CD4-positive, alpha-beta memory T cell (primary cell): ENCODE measurements around the gene NDUFAF4. TPM values are rescaled to one million over a fixed set of nuclear protein-coding genes. Genes with fewer than 3 reads are reported as not detected.

Experiments
- CTCF ChIA-PET: fragments of 350-600 bp; sonication (Branson Sonifier 250); formaldehyde crosslinking; loops from one replicate; lab custom pipeline; 2021; ENCODE audit warnings: inconsistent platforms; ENCODE audit not compliant: partially characterized antibody; lab: Charles Lee
- POLR2A ChIA-PET: fragments of 350-600 bp; sonication (Branson Sonifier 250); formaldehyde crosslinking; loops from one replicate; lab custom pipeline; 2021; ENCODE audit not compliant: partially characterized antibody; lab: Charles Lee
- DNase-seq, 5 donors: peaks; one replicate each; pipeline versions ENCODE4 v3.0.0 to v3.0.0-alpha.2; 2020 to 2022; ENCODE audit warnings: mixed read lengths in 1 of 5
- H3K27ac ChIP-seq: one replicate; pipeline ENCODE4 v1.7.0; 2013; ENCODE audit warnings: low read depth, low read length
- H3K27me3 ChIP-seq: 2 replicates; pipeline ENCODE4 v1.7.0; 2013; ENCODE audit warnings: mild to moderate bottlenecking, low read length, moderate library complexity; ENCODE audit not compliant: insufficient read depth
- H3K36me3 ChIP-seq: 2 replicates; pipeline ENCODE4 v1.7.0; 2013; ENCODE audit warnings: mild to moderate bottlenecking, low read length, moderate library complexity; ENCODE audit not compliant: insufficient read depth
- H3K4me1 ChIP-seq: 2 replicates; pipeline ENCODE4 v1.7.0; 2013; ENCODE audit warnings: mild to moderate bottlenecking, low read length, moderate library complexity; ENCODE audit not compliant: insufficient read depth
- H3K4me3 ChIP-seq, 2 donors: one replicate each; pipeline ENCODE4 v1.7.0; 2013; ENCODE audit warnings: low read length in 2 of 2, mild to moderate bottlenecking in 1 of 2
- H3K9me3 ChIP-seq, 2 donors: one replicate each; pipeline ENCODE4 v1.7.0; 2013; ENCODE audit warnings: low read length in 2 of 2, control low read depth in 1 of 2; ENCODE audit not compliant: control insufficient read depth in 1 of 2
- H3K27ac Mint-ChIP-seq, 7 donors: one replicate each; pipeline ENCODE4 v1.8.0; 2020 to 2021; ENCODE audit warnings: mixed read lengths in 7 of 7, mild to moderate bottlenecking in 6 of 7, inconsistent platforms in 3 of 7, moderate library complexity in 3 of 7
- H3K27me3 Mint-ChIP-seq, 2 donors: one replicate each; pipeline ENCODE4 v1.8.0; 2020 to 2021; ENCODE audit warnings: mixed read lengths in 2 of 2
- H3K36me3 Mint-ChIP-seq, 2 donors: one replicate each; pipeline ENCODE4 v1.8.0; 2020 to 2021; ENCODE audit warnings: mixed read lengths in 2 of 2, inconsistent platforms in 1 of 2, mild to moderate bottlenecking in 1 of 2
- H3K4me1 Mint-ChIP-seq, 4 donors: one replicate each; pipeline ENCODE4 v1.8.0; 2020 to 2021; ENCODE audit warnings: mixed read lengths in 4 of 4, mild to moderate bottlenecking in 1 of 4
- H3K4me3 Mint-ChIP-seq, 8 donors: one replicate each; pipeline ENCODE4 v1.8.0; 2020 to 2021; ENCODE audit warnings: mixed read lengths in 8 of 8, mild to moderate bottlenecking in 7 of 8, moderate library complexity in 6 of 8, inconsistent platforms in 3 of 8
- H3K9me3 Mint-ChIP-seq, 8 donors: one replicate each; pipeline ENCODE4 v1.8.0; 2020 to 2021; ENCODE audit warnings: mixed read lengths in 8 of 8, mild to moderate bottlenecking in 5 of 8, inconsistent platforms in 3 of 8, moderate library complexity in 1 of 8
- intact Hi-C: fragments of 100-400 bp; cut with micrococcal nuclease; formaldehyde crosslinking; loops from one replicate; pipeline ENCODE4 v1.15.1; 2023
- polyA plus RNA-seq, 2 donors: library from polyadenylated mRNA; unstranded; fragments of 300-500 nt; fragmentation: Illumina TruSeq; gene quantifications; one replicate each; pipeline ENCODE4 v1.2.3, GENCODE V29; 2021
- total RNA-seq, 2 experiments: library from RNA; stranded (reverse); gene quantifications; one replicate each; pipeline ENCODE4 v1.2.3, GENCODE V29; 2021

Gene NDUFAF4
- total and polyA plus RNA-seq, 4 experiments from 2014 or later: 24.3 to 67.8 (median 37.7) TPM

DNA sequence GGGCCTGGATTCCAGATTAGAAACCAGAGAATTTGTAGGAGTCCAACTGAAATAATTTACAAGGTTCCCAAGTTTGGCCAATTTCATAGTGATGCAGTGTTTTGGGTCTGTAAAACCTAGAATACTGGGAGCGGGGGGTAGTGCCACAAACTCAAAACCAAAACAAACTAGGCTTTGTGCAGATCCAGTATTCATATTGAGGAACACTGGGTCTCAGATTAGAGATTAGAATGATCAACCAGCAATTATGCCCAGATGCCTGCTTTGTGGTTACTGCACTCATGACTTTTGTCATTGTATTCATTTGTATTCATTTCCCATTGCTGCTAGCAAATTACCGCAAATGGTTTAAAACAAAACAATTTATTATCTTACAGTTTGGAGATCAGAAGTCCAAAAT is 3.2 kb upstream of the NDUFAF4 start:
- peaks cover 24% of the 10 kb centered on the region for H3K4me1 ChIP-seq
- intact Hi-C loops: no loop called here
- ChIA-PET CTCF (no interaction called here), POLR2A (no interaction called here)
- H3K27ac ChIP-seq: no peak overlapping the region
- peaks cover 4% of the 10 kb centered on the region for H3K36me3 ChIP-seq
- no peak overlapping the region for H3K4me3 ChIP-seq
- Mint-ChIP-seq H3K4me1 (peaks cover 10 to 23% (median 15%) of the 10 kb centered on the region in 4 donors), H3K27me3 (peaks cover 2 to 12% of the 10 kb centered on the region in 2 donors), H3K36me3 (peaks cover 1 to 12% of the 10 kb centered on the region in 2 donors), H3K27ac (no peak overlapping the region), H3K4me3 (no peak overlapping the region), H3K9me3 (peaks cover 0 to 1% (median 0%) of the 10 kb centered on the region in 8 donors)
- no peaks in the 10 kb centered on the region for H3K9me3 ChIP-seq
- no peaks in the 10 kb centered on the region for H3K27me3 ChIP-seq
- DNase-seq: no peak

DNA sequence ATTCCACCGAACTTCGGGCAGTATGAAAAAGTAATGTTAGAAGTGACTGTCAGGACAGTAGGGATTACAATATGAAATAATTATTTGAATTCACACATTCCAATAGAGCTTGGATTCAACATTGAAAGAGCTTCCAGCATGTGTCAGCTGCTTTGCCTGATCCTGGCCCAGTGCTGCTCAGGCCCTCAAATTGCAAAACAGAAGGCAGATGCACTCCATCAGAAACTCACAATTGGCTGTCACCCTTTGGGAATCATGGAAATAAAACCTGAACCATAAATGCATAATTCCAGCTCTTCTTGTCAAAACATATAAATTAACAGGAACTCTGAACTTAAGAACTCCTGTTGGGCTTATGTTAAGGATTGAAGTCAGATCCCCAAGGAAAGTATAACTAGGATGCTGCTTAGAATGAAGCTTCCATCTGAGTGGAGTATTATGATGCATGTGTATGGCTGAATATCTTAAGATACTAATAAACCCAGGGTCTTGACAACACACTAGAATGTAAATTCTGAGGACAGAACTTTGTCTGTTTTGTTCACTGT is 1.8 kb upstream of the NDUFAF4 start:
- CTCF ChIA-PET: interaction anchor here (0.7 to 1.8 kb wide), 5 partner anchors 9 to 28 kb away, joined by 3 to 11 read pairs (median 4); no protein-coding TSS in a partner anchor

GRCh38 chr6:96899019-96899418 is 1.3 kb upstream of the NDUFAF4 start:
- peak overlapping the region in 4 of 8 donors; percentile 32 to 99 (median 74) for H3K4me3 Mint-ChIP-seq
- Histone ChIP-seq H3K4me1 (peaks cover 34% of the 10 kb centered on the region), H3K36me3 (peaks cover 16% of the 10 kb centered on the region), H3K4me3 (no peak overlapping the region), H3K27ac (no peak overlapping the region), H3K9me3 (no peaks in the 10 kb centered on the region), H3K27me3 (no peaks in the 10 kb centered on the region)
- ChIA-PET CTCF (interaction anchor here (0.7 to 1.8 kb wide), 7 partner anchors 8 to 29 kb away, joined by 3 to 11 read pairs (median 3); no protein-coding TSS in a partner anchor), POLR2A (interaction anchor here (1.1 to 3.1 kb wide), 3 partner anchors 23 to 27 kb away, joined by 5 to 33 read pairs (median 7); partner anchors contain the start of gene KLHL32)
- H3K9me3 Mint-ChIP-seq: peaks cover 0 to 1% (median 0%) of the 10 kb centered on the region in 8 donors
- peak overlapping the region in 2 of 7 donors; percentile 94 to 99 for H3K27ac Mint-ChIP-seq
- DNase-seq: no peak
- peaks cover 2 to 12% of the 10 kb centered on the region in 2 donors for H3K27me3 Mint-ChIP-seq
- H3K36me3 Mint-ChIP-seq: peaks cover 7 to 25% of the 10 kb centered on the region in 2 donors
- H3K4me1 Mint-ChIP-seq: peaks cover 17 to 31% (median 23%) of the 10 kb centered on the region in 4 donors
- intact Hi-C loops: loop anchor here (2.0 to 5.0 kb wide), 2 partner anchors 496 to 1467 kb away; no protein-coding TSS in a partner anchor

More for the DNA sequence above, 1.8 kb upstream of the NDUFAF4 start:
- Histone ChIP-seq H3K27ac (no peak overlapping the region), H3K27me3 (no peaks in the 10 kb centered on the region), H3K36me3 (peaks cover 13% of the 10 kb centered on the region), H3K4me3 (no peak overlapping the region), H3K4me1 (peaks cover 34% of the 10 kb centered on the region), H3K9me3 (no peaks in the 10 kb centered on the region)
- Mint-ChIP-seq H3K27me3 (peaks cover 2 to 12% of the 10 kb centered on the region in 2 donors), H3K27ac (no peak overlapping the region), H3K9me3 (peaks cover 0 to 1% (median 0%) of the 10 kb centered on the region in 8 donors), H3K36me3 (peaks cover 4 to 23% of the 10 kb centered on the region in 2 donors), H3K4me3 (peak overlapping the region in 2 of 8 donors; percentile 32 to 52), H3K4me1 (peaks cover 14 to 29% (median 21%) of the 10 kb centered on the region in 4 donors)
- intact Hi-C loops: loop anchor here (2.0 to 5.0 kb wide), 2 partner anchors 495 to 1467 kb away; no protein-coding TSS in a partner anchor
- POLR2A ChIA-PET: interaction anchor here (0.8 to 3.1 kb wide), 2 partner anchors 24 to 25 kb away, joined by 6 to 33 read pairs; partner anchors contain the start of gene KLHL32
- DNase-seq: no peak

DNA sequence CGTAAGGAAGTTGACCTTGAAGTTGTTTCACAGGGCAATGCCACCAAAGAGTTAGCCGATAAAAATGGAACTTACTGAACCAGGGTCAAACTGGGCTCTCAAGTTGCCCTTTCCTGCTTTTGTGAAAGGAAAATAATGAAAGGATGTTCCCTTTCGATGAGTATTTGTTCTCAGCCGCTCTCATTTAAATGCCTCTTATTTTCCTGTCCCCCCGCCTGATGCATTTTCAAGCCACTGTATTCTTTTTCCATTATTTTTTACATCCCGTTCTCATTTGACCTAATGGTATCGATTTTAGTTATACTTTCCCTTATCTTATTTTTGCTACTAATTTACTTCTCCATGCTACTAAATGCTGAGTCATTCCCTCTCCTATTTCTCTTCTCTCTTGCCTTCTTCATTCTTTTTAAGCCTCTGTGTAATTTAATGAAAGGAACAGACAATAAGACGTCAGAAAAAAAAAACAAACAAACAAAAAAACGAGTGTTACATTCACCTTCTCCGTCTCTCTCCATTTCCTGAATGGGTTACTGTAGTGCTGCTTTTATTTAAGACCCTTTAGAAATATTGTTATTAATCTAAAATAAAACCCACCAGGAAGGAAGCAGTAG is 655 bp upstream of the NDUFAF4 start:
- Mint-ChIP-seq H3K4me1 (peaks cover 17 to 31% (median 23%) of the 10 kb centered on the region in 4 donors), H3K36me3 (peaks cover 7 to 27% of the 10 kb centered on the region in 2 donors), H3K4me3 (peak overlapping the region; percentile 86 to 99 (median 98)), H3K9me3 (peaks cover 0 to 1% (median 0%) of the 10 kb centered on the region in 8 donors), H3K27ac (peak overlapping the region; percentile 73 to 99 (median 98)), H3K27me3 (peaks cover 2 to 12% of the 10 kb centered on the region in 2 donors)
- peaks cover 21% of the 10 kb centered on the region for H3K36me3 ChIP-seq
- DNase-seq: peak in 1 of 5 donors; percentile 16
- CTCF ChIA-PET: interaction anchor here (0.7 to 2.3 kb wide), 17 partner anchors 8 to 399 kb away, joined by 3 to 25 read pairs (median 4); partner anchors contain the start of gene KLHL32
- peak overlapping the region; percentile 92 to 96 for H3K4me3 ChIP-seq
- no peaks in the 10 kb centered on the region for H3K9me3 ChIP-seq
- POLR2A ChIA-PET: interaction anchor here (0.6 to 3.1 kb wide), 6 partner anchors 8 to 61 kb away, joined by 3 to 33 read pairs (median 6); partner anchors contain the start of genes GPR63 and KLHL32
- H3K27me3 ChIP-seq: no peaks in the 10 kb centered on the region
- intact Hi-C loops: loop anchor here (2.0 to 5.0 kb wide), 2 partner anchors 496 to 1466 kb away; no protein-coding TSS in a partner anchor
- peaks cover 34% of the 10 kb centered on the region for H3K4me1 ChIP-seq
- H3K27ac ChIP-seq: peak overlapping the region; percentile 92

DNA sequence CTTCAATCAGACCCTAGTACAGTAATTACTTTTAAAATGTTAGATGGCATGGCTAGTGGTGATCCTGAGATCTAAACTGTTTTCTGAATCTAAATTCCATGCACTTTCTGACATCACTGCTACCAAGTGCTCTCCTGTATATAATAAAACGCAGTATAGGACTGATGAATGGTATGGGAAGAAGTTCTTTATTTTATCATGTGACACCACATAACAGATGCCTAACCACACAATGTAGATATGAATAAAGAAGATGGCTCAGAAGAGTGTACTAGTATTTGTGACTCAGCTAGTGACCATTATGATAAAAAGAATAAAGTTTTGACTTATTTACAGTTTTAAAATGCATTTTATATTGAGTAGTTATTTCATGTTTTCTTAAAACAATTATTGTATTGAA is 8.5 kb downstream of the NDUFAF4 start:
- Histone ChIP-seq H3K4me3 (no peak overlapping the region), H3K4me1 (peaks cover 10% of the 10 kb centered on the region), H3K27ac (no peak overlapping the region), H3K27me3 (no peaks in the 10 kb centered on the region), H3K36me3 (peaks cover 31% of the 10 kb centered on the region), H3K9me3 (no peaks in the 10 kb centered on the region)
- ChIA-PET CTCF (no interaction called here), POLR2A (no interaction called here)
- H3K4me1 Mint-ChIP-seq: peaks cover 4 to 7% (median 7%) of the 10 kb centered on the region in 4 donors
- peaks cover 11 to 28% of the 10 kb centered on the region in 2 donors for H3K36me3 Mint-ChIP-seq
- no peak overlapping the region for H3K27ac Mint-ChIP-seq
- no peak for DNase-seq
- no peaks in the 10 kb centered on the region for H3K9me3 Mint-ChIP-seq
- H3K4me3 Mint-ChIP-seq: no peak overlapping the region
- intact Hi-C loops: no loop called here
- H3K27me3 Mint-ChIP-seq: no peaks in the 10 kb centered on the region

DNA sequence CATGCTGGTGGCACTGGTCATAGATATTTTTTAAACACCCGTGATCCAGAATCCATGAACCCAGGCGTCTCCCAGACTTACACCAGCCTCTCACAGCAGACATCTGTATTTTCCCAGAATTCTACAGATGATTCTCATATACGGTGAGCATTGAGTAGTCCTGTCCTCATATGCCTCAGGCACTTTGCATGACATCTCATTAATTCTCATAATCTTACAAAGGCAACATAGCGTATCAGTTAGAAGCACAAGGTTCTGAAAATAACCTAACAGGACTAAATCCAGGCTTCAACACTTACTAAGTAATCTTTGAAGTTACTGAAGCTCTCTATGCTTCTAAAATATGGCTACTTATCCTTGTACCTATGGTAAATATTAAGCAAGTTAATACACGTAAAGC is 8.9 kb downstream of the NDUFAF4 start:
- CTCF ChIA-PET: no interaction called here

DNA sequence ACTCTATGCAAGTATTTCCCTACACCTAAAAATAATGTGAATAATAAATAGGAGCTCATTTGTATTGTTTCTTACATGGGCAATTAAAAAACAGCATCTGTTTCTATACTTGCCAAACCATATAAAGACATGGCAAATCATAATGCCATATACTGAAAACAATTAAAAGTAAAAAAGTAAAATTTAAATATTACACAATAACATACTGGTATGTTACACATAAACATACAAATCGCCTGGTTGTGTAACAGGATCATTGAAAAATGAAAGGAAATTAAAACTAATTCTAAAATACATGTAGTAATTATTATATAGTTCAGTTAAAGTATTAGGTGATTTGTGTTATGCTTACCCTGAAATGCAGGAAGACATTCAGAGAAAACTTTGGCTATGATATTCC is 11.2 kb downstream of the NDUFAF4 start:
- H3K4me1 Mint-ChIP-seq: peaks cover 3 to 7% (median 5%) of the 10 kb centered on the region in 4 donors
- no peaks in the 10 kb centered on the region for H3K27me3 Mint-ChIP-seq
- Histone ChIP-seq H3K27ac (no peak overlapping the region), H3K4me3 (no peak overlapping the region), H3K4me1 (peaks cover 10% of the 10 kb centered on the region), H3K36me3 (peaks cover 10% of the 10 kb centered on the region), H3K27me3 (no peaks in the 10 kb centered on the region), H3K9me3 (no peaks in the 10 kb centered on the region)
- ChIA-PET CTCF (no interaction called here), POLR2A (no interaction called here)
- no peak overlapping the region for H3K27ac Mint-ChIP-seq
- no peaks in the 10 kb centered on the region for H3K9me3 Mint-ChIP-seq
- no peak overlapping the region for H3K4me3 Mint-ChIP-seq
- intact Hi-C loops: no loop called here
- H3K36me3 Mint-ChIP-seq: peaks cover 8 to 22% of the 10 kb centered on the region in 2 donors
- no peak for DNase-seq

More for the DNA sequence above, 8.9 kb downstream of the NDUFAF4 start:
- H3K9me3 ChIP-seq: no peaks in the 10 kb centered on the region
- peaks cover 27% of the 10 kb centered on the region for H3K36me3 ChIP-seq
- peaks cover 3 to 7% (median 5%) of the 10 kb centered on the region in 4 donors for H3K4me1 Mint-ChIP-seq
- H3K4me3 ChIP-seq: no peak overlapping the region
- peaks cover 10% of the 10 kb centered on the region for H3K4me1 ChIP-seq
- H3K36me3 Mint-ChIP-seq: peaks cover 10 to 25% of the 10 kb centered on the region in 2 donors
- intact Hi-C loops: no loop called here
- POLR2A ChIA-PET: no interaction called here
- no peak overlapping the region for H3K27ac ChIP-seq
- no peaks in the 10 kb centered on the region for H3K27me3 ChIP-seq
- H3K27ac Mint-ChIP-seq: peak overlapping the region in 1 of 7 donors; percentile 3
- no peaks in the 10 kb centered on the region for H3K9me3 Mint-ChIP-seq
- H3K4me3 Mint-ChIP-seq: no peak overlapping the region
- no peaks in the 10 kb centered on the region for H3K27me3 Mint-ChIP-seq
- no peak for DNase-seq
